Activated CD4-positive, alpha-beta T cell treated with anti-CD3 and anti-CD28 coated beads, Interleukin-10, Interleukin-2, amounts not matched to agents 100 ng/mL and 50 ng/mL, durations not matched to agents 16 hours and 8 hours (primary cell): Measurements from ENCODE around the gene NTRK2.

Experiments used
- DNase-seq: peaks from one replicate; pipeline ENCODE4 v3.0.0-alpha.2; 2020

Gene NTRK2

DNA sequence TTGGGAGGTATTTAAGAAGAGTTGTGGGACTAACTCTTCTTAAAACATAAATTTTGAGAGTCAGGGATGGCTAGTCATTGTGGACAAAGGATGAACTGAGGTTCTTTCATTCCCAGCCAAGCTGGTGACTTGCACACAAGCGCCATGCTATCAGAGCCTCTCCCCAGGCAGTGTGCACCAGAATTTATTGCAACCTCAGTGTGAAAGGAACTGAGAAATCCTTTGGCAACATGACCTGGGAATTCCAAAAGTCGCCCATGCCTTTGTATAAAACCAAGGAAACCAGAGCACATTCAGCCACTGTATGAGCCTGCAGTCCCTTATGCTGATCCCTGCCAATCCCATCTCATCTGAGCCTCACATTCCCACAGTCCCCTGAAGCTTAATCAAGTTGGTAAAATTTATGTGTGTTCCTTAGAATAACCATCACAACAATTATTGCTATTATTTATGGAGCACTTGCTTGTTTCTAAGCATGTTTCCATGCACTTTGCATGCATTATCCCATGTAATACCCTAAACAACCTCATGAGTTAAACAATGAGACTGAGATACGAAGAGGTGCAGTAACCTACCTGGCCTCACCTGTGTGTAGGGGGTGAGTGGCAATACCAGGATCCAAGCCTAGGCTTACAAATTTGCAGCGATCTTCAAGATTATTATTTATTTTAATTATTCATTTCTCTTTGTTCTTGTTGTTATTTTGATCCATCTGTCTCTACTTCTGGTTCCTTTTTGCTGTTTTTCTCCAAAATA lies 116.4 kb downstream of the NTRK2 start:
- DNase-seq: no peak

DNA sequence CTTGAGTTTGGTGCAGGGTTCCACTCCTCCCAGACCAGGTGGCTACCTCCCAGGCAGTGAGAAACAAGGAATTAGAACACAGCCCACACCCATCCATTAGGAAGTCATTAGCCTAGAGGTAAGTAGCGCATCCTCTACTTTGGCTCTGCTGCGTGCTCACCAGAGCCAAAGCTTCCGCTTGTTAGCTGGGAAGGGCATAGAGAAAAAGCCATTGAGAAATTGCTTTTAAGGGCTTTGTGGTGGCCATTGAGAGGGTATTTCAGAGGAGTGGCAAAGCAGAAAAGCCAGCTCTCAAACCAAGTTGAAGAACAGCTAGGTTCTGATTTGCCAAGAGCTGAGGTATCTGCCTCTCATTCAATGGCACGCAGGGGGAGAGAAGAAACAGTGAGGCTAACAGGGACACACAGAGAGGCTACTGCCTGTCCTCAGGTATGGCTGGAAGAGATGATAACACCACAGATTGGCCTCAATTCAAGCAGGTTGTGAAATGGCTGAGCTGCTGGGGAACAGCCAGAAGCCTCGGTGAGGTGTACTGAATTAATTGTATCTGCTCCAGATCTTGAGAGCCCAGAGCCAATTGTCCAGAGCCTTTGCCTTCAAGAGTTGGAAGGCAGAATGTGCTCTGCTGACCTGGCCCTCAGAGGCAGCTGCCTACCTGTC lies 119.4 kb downstream of the NTRK2 start:
- no peak for DNase-seq

DNA sequence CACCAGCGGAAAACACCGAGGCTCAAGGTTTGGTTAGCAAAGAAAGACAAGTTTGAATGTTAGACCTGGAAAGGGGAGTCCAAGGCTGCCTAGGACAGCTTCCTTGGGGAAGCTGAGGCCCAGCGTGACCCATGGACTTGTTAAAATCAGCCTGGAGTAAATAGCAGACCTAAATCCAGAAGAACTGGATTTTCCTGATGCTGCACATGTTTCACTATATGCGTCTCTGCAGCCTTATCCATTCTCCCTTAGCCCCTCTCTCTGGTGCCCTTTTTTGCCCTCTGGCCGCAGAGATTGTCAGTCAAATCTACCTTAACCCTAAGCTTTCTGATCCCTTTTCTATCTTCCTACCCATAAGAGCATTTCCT lies 119.9 kb downstream of the NTRK2 start:
- DNase-seq: no peak

DNA sequence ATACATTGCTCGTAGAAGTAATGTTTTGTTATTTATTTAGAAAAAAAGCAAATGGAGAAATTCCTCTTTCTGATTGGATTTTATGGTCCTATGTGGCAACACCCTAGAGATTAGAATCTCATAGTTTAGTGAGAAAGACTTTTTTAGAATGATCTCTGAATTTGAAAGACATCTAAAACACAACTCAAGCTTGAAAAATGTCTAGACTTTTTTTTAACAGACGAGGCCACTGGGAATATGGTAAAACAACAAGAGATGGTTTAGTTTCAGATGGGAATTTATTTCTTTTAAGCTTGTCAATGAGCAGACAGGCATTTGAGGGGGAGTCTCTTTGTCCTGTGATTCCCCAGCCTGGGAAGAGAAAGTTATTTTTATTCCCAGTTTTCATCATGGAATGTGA lies 122.1 kb downstream of the NTRK2 start:
- DNase-seq: no peak

DNA sequence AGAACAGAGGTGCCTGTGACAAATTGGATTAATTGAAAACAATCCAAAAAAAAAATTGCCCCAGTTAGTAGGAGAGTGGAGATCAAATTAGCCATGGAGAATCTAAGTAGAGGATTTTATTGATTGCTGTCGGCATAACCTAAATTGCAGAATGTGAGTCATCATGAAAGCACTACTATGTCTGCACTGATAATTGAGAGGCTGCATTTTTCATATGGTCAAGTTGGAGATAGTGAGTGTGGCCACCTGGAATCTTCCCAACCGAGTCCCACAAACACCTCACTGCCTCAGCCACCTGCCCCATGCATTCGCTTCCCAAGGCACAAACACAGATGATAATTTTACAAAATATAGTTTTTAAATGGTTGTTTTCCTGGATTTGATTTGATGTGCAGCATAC lies 123.7 kb downstream of the NTRK2 start:
- no peak for DNase-seq

DNA sequence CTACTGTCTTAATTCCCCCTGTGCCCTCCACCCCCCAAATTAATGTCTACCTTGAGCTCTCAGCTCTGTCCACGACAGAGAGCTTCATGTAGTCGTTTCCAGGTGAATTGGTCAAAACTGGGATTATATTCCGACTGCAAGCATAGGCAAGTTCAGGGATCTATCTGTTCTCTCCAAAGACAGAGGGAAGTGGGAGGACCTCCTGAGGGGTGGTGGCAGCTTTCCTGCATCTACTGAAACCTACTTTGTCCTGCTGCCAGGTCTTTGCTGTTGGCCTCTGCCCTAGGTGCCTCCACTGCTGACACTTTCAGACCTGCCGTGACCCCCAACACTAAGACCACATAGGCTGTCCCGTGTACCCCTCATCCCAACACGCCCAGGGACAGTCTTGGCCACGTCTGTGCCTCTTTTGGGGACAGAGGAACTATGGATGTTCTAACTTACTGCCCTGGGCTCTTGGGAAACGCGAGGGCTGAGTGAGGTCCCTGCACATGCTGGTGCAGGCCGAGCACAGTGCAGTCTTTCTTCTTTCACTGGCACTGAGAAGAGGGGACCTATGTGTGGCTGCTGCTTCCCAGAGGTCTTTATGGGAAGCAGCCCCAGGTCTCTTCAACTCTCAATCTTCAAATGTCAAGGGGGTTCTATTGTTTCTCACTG lies 125.6 kb downstream of the NTRK2 start:
- DNase-seq: no peak

- DNase-seq: no peak
These were observed 126.9 kb downstream of the NTRK2 start for GRCh38 chr9:84796404-84796803.

- no peak for DNase-seq
These were observed 129.7 kb downstream of the NTRK2 start for GRCh38 chr9:84799251-84799650.

DNA sequence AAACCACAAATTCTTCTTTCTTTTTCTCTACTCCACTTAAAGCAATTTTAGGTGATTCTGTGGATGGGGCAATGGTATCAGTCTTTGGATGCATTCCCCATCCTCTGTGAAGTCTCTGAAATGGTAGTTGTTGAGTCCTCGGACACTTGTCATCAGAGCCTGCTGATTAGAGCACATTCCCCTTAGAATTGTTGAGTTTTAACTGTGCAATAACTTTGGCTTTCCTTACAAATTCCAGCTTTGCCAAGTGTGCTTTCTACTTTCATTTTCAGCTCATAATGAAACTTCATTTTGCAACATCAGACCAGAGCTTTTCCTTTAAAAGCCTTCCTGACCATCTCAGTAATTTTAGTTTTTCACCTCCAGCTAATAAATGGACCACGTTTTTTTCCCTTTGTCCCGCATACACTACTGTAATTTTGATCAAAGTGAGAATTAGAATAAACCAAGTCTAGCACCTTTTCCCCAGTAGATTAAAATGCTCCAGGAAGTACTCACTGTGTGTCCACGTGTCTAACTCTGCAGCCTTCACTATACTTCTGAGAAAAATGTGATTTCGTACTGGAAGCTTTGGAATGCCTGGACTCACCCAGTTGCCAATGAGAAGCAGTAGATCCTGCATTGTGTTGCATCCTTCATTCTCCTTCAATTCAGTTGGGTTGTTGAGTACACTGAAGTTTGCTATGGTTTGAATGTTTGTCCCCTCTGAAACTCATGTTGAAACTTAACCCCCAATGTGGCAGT lies 135.6 kb downstream of the NTRK2 start:
- no peak for DNase-seq

DNA sequence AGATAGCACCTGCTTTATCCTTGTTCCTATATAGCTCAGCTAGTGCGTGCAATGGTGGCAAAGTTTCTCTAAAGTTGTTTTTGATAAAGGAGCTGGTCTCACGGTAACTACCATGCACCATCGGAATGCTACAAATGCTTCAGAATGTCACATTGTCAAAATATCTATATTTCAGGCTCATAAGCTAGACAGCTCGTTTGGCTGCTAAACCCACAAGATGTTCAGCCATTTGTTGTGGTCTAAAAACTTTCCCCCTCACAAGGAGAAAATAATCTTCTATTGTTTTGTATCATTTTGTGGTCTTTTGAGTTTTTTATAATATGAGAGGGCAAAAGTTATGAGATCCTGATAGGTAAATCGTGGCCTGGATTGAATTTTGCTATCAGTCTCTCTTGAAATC lies 137.9 kb downstream of the NTRK2 start:
- DNase-seq: no peak

- DNase-seq: no peak
These were observed 138.4 kb downstream of the NTRK2 start for GRCh38 chr9:84807870-84808390.

- no peak for DNase-seq
These were observed 138.9 kb downstream of the NTRK2 start for GRCh38 chr9:84808416-84808815.

DNA sequence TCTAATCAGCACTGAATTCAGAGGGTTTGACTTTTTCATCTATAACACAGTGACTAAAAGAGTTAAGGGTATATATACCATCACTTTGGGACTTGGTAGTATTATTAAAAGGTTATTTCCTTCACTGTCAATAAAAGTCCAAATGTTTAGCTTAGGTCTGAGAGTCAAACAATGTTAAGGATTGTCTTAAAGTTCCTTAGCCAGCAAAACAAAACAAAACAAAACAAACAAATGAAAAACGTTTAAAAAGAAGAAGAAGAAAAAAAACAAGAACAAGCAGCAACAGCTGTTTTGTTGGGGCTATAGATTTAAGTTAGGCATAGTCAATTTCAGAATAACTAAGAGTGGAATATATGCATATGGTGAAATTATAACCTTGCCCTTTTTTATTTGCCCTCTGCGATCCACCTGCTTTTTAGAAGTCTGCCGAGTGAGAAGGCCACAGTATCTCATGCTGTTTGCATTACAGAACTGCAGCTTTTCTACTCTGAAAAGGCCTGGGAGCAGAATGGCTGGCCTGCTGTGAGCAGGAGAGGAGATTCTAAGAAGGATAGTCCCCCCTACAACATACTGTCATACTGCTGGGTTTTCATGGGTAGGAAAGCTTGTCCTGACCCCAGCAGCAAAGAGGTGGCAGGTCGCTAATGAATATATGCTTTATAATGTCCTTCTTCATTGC lies 141.7 kb downstream of the NTRK2 start:
- DNase-seq: no peak

GRCh38 chr9:84811751-84812074 lies 142.2 kb downstream of the NTRK2 start:
- DNase-seq: no peak

GRCh38 chr9:84812355-84812754 lies 142.8 kb downstream of the NTRK2 start:
- DNase-seq: no peak

GRCh38 chr9:84812847-84813246 lies 143.3 kb downstream of the NTRK2 start:
- no peak for DNase-seq

- no peak for DNase-seq
These were observed 146.0 kb downstream of the NTRK2 start for GRCh38 chr9:84815554-84815953.

DNA sequence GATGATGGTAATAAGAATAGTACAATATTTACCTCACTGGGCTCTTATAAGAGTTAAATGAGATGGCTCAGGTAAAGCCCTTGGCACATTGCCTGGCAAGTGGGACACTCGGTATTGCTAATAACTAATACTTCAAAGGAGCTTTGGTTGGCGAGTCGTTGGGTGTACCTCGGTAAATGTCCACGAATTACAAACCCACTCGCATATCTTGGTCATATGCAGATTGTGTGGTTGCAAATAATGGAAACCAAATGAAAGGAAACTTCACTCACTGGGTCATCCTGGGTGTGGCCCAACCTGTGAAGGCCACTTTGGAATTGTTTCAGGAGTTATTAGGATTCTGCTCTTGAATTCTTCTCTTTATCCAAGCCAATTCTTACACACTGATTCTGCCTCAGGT lies 147.5 kb downstream of the NTRK2 start:
- no peak for DNase-seq

DNA sequence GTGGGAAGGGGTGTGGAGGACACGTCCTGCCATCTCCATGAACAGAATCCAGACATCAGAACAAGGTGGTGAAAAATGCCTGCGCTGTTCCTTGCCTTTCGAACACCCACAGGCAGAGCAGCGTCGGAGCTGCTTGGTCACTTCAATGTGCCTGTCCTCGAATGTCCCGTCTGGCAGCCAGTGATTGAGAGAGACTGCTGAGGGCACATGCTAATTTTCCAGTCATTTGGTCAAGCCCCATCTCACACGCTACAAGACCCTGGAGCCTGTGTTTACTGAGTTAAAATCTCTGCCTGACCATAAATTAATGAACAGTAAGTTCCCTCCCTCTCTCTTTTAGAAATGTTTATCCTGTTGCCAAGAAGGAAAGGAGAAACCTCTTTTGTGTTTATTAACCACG lies 149.3 kb downstream of the NTRK2 start:
- no peak for DNase-seq

DNA sequence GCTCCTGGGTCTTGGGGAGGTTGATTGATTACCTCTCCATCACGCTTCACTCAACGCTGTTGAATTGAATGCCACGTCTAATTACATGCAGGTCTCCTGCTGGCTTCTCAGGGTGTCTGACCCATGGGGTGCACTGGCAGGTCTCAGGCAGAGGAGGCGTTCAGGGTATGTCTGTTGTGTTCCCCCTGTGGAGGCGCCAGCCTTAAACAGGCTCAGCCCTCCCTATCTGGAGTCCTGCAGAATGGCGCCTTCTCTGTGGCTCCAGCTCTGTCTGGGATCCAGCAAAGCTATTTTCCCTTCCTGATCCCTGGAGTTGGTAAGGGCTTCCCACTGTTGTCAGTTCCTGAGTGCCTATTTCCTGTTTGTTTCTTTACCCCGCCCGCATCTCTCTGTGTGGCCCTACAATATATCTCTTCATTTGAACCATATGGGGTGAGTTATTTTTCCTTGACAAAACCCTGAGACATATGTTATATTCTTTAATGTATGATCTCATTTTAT lies 150.0 kb downstream of the NTRK2 start:
- DNase-seq: no peak

- no peak for DNase-seq
These were observed 151.9 kb downstream of the NTRK2 start for GRCh38 chr9:84821431-84821830.

- DNase-seq: no peak
These were observed 153.2 kb downstream of the NTRK2 start for GRCh38 chr9:84822589-84823233.
